HG03064 (cell line): ENCODE measurements around the gene TIAM1.

Experiments used
- ATAC-seq: cut with Tn5 transposase; IDR thresholded peaks from one replicate; pipeline ENCODE4 v1.9.1; 2021; ENCODE audit warnings: low read depth; ENCODE audit not compliant: unreplicated experiment

The TIAM1 gene

DNA sequence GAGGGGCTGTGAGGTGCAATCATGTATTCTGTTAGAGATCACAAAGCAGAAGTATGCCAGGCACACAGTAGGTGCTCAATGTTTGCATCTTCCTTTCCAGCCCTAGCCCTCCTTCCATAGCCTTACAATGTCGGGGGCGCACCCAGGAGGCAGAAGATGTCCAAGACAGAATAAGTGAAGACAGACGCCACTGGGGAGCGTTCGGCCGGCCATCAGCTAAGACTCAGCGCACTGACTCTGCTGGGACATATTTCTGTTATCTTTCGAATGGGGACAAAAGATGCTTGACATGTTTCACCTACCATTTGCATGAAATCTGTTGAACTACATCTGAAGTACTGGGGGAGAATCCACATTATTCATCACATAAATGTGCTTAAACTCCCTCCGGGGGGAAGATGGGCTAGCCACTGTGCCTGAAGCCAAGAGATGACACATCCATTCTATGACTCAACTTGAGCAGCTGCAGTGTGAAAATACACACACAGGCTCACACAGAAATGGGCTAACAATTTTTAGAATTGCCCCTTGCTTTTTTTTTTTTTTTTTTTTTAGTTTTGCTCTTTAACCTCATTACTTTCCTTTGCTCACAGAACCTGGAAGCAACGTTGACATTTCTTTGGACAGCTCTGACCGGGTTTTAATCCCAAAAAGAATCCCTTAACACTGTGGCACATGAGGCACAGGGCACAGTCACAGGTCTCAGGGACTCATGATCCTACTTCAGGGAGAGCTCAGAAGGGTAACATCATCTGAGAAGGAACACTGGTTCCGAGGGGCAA lies 7.9 kb downstream of the TIAM1 start:
- ATAC-seq: no peak

GRCh38 chr21:31334648-31335121 lies 9.4 kb downstream of the TIAM1 start:
- no peak for ATAC-seq

- ATAC-seq: no peak
These were observed 11.5 kb downstream of the TIAM1 start for GRCh38 chr21:31332525-31332924.

DNA sequence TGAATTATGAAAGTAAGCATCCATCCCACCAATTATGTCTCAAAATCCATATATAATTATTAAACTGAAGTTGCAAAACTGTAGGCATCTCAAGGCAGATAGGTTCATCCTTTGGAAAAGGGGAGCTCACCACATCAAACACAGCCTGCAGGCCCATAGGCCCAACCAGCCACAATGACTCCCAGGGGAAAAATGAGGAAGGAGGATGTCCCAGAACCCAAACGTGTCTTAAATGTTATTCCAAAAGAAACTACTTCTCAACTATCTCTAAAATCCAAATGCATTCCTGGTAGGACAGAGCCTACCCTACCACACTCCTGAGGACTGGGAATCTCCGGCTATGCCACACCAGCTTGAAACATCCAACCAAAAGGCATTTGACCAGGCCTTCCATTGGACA lies 12.8 kb downstream of the TIAM1 start:
- no peak for ATAC-seq

DNA sequence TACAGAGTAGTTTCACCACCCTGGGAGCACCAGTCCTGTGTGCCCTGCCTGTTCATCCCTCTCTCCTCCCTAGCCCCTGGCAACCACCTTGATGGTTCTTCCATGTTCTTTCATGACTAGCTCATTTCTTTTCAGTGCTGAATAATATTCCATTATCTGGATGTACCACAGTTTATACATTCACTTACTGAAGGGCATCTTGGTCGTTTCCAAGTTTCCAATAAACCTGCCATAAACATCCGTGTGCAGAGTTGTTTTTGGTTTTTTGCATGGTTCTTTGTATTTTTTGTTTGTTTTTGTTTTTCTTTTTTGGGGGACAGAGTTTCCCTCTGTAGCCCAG lies 13.9 kb downstream of the TIAM1 start:
- no peak for ATAC-seq

- ATAC-seq: no peak
These were observed 14.5 kb downstream of the TIAM1 start for GRCh38 chr21:31329456-31330143.

- peak; percentile 95 for ATAC-seq
These were observed 17.4 kb downstream of the TIAM1 start for GRCh38 chr21:31326522-31327242.

DNA sequence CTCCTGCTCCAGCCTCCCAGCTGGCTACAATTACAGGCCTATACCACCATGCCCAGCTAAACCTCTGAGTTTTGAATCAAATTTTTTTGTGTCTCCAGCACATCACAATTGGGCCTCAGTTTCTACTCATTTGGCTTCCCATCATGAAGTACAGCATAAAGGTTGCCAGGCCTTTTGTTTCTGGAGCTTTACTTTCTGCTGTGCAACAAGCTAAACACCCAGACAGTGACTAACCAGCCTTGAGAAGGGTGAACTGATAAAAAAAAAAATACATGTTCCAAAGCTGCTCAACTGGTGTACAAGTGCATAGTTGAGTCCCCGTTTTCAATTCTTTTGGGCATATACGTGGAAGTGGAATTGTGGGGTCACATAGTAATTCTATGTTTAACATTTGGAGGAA lies 25.1 kb downstream of the TIAM1 start:
- ATAC-seq: no peak

GRCh38 chr21:31317688-31318087 lies 26.4 kb downstream of the TIAM1 start:
- ATAC-seq: no peak

DNA sequence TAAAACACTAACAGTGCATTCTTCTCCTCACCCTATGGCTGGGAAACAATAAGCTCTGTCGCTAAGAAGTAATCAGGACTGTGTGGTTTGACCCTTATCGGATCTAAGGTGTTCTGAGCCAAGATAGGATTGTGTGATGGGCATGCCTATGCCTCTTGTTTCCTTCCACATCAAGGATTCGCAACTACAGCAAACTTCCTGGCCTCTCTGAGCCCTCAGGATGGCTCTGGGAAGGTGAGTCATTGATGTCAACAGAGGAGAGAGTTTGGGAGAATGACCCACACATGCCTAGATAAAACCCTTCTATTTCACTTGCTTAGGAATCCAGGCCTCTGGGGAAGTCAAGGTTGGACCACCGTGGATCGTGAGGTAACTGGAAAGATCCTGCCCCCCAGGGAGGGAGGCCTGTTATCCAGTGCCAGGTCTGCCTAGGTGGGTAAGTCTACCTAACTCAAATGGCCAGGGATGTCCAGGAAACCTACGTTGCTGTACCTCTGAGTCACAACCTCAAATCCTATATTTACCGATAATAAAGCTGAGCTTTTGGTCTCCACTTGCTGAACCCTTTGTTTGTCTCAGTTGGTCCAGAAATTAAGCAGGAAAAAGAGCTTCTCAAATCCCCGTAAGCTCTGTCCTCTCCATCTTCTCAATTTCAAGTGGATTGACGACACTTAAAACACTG lies 27.4 kb downstream of the TIAM1 start:
- ATAC-seq: no peak

DNA sequence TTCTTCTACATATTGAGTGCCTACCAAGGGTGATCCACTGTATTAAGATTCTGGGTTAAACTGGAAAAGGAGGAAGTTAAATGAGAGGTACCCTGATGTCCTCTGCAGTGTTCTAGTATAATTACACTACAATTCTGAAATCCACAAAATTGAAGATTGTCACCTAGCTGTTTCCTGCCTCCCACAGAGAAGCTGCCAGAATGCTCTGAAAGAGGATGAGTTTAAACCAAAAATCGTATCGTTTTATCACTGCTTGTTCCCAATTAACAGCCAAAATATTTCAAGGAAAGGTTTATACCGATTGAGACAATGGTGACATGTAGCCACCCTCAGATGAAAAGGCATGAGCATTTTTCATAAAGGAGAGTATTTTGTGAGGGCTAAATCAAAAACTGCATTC lies 28.0 kb downstream of the TIAM1 start:
- ATAC-seq: no peak

DNA sequence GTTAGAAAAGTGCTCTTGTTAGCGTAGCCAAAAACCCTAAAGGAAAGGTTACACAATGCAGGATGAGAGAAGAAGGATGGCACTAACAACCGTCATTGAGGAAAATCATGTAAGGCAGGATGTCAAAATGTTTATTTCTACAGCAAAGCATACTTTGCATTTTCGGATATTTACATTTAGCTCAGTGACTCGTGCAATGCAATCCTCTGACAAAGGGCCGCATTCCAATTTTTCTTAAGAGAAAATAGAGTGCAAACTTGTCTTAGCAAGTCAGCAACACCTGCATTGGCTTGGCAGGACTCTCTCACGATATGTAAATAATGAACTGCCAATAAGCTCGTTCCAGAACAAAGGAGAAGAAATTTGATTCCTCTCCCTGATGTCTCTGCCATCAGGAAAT lies 33.3 kb downstream of the TIAM1 start:
- no peak for ATAC-seq

DNA sequence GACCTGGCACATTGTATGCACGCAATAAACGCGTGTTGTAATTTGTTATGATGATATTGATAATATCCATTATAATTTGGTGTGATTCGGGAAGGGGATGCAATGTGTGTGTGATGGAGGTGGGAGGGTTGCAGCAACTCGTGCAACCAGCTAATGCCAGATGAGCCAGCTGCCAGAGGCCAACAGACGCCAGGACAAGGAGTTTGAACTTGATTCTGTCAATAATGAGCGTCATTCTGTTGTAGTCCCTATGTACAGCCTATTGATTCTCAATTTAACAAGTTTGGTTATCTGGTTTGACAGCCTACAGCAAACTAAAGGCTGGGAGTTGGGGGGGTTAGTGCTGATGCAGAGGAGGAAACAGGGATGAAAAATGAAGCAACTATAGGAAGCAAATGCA lies 35.5 kb downstream of the TIAM1 start:
- no peak for ATAC-seq

DNA sequence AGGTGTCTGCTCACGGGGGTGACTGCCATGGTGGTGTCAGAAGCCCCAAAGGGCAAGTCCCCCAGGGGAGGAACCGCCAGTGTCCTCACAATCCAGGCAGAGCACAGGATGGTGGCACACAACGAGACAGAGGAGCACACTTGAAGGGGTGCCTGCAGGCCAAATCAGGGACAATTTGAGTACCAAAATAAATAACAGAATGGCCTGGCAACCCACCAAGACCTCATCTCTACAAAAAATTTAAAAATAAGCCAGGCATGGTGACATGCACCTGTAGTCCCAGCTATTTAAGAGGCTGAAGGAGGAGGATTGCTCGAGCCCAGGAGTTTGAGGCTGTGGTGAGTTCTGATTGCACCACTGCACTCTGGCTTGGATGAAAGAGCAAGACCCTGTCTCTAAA lies 38.2 kb downstream of the TIAM1 start:
- ATAC-seq: no peak

DNA sequence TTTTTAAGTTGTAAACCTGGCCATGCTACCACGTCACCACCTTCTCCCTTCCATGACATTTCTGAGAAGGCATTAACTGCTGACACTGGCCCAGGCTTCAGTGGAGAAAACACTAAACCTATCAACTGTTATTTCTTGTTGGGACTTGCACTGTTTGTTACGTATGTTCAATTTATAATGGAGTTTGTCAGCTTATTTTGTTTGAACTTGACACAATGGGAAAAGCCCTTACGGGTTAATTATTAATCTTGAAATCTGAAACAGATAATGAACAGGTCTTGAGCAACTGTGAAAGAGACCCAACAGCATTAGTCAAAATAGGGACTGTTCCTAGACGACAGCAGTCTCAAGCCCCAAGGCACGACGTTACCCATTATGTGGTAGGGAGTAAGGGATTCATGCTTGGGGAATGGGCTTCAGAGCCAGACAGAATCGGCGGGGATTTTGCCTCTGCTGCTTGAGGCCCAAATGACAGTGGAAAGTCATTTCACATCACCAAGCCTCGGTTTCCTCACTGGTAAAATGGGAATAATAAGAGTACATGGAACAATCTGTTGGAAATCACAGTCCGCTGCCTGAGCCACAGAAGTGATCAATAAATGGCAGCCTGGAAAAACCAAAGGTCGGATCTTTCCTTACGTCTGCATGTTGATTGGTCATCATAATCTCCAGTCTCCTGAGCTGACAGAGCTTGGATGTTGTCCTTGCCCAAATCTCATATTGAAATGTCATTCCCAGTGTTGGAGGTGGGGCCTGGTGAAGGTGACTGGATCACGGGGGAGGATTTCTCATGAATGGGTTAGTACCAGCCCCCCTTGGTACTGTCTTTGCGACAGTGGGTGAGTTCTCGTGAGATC lies 44.5 kb downstream of the TIAM1 start:
- no peak for ATAC-seq

DNA sequence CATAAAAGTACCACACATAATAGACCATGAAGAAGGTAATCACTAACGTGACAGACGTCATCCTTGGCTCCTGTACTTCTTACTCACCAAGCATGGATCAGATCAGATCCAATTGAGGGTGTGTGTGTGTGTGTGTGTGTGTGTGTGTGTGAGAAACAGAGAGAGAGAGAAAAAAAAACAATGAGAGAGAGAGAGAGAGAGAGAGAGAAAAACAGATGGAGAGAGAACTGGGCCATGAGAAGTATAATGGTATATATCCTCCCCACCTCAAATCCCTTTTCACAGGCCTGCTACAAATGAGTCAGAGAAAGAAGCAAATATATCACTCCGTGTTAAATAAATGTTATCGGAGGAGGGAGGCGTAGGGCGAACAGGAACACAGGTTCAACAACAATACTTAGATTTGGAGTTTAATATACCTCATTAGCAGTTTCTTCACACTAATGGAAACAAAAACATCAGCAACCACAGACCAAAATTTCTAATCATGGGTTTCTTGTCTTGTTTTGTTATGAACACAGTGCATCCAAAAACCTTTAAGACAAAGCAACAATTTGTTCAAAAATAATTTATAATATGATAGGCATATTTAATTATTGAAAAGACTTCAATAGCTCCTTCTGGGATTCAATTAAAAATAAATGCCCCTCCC lies 45.3 kb downstream of the TIAM1 start:
- no peak for ATAC-seq

DNA sequence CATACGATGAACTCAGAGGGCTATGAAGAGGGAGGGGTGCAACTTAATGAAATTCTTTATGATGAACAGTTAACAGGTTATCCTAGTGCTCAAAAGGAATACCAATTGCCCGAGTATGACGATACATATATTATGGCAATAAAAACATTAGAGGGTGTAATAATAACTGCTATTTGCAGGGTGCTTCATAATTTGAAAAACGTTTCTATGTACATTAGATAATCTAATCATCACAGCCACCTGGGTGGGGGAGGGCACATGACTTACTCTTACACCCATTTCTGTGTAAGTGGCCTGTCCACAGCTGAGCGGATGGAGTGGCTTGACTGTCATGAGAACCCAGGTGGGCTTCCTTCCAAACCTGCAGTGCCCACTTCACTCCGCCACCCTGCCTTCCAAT lies 46.3 kb downstream of the TIAM1 start:
- ATAC-seq: no peak

GRCh38 chr21:31295676-31296075 lies 48.4 kb downstream of the TIAM1 start:
- no peak for ATAC-seq

DNA sequence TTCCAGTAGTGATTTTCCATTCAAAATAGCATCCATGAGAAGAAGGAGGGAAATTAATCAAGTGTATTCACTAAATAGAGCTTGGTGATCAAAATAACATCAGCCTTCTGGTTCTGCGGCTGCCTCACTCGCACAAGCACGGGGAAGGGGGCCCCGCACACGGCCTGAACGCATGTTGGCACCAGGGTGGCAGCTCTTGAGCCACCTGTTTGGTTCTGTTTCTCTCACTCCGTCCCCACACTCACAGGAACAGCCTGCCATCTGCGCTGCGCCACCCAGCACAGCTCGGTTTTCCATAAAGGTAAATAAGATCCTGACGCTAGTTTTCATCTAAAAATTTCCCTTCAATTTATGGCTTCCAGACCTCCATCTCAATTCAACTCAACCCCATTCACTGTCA lies 49.4 kb downstream of the TIAM1 start:
- ATAC-seq: no peak

- ATAC-seq: no peak
These were observed 50.1 kb downstream of the TIAM1 start for GRCh38 chr21:31293986-31294385.
